G401.6 (cell line): ENCODE data around the gene PIANP.
"Not testable (repeated sequence)": the region's sequence is repeated elsewhere in the genome, so short reads cannot be mapped to it uniquely, and the experiment has no call there.

Experiments used
- FAIRE-seq: peaks from 2 replicates; lab custom pipeline; 2012; peaks lifted over from hg19 to GRCh38; lab: Jason Lieb, UNC

Gene PIANP

GRCh38 chr12:6700646-6701051, at the start of gene PIANP:
PIANP (minus strand) TSS chr12:6700815; CDS start chr12:6698061, 2,754 bp downstream.
- FAIRE-seq, result no peak

GRCh38 chr12:6748761-6749160, 48.1 kb upstream of the PIANP start:
- FAIRE-seq, result no peak

DNA sequence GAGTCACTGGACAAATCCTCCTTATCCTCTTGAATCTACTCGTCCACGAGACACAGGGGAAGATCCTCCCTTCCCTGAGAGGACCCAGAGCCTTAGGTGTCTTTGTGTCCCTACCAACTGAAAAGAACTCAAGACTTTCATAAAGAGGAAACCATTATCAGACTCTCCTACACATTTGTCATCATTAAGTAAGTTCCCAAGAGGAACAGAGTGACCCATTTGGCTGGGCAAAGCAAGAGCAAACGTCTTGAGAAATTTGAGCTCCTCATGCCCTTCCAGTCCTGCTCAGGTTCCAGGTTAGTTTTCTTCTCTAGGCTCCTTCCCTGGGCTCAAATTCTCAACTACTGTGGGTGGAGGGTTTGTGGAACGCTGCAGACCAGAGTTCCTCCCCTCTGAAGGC, 46.6 kb upstream of the PIANP start:
- FAIRE-seq, result no peak

GRCh38 chr12:6745741-6746525, 45.3 kb upstream of the PIANP start:
- FAIRE-seq, result no peak

DNA sequence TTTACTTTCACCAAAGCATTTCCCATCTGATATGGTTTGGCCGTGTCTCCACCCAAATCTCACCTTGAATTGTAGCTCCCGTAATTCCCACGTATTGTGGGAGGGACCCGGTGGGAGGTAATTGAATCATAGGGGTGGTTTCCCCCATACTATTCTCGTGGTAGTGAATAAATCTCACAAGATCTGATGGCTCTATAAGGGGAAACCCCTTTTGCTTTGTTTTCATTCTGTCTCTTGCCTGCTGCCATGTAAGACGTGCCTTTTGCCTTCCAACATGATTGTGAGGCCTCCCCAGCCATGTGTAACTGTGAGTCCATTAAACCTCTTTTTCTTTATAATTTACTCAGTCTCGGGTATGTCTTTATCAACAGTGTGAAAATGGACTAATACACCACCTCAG, 42.7 kb upstream of the PIANP start:
- FAIRE-seq, result not testable (repeated sequence)

DNA sequence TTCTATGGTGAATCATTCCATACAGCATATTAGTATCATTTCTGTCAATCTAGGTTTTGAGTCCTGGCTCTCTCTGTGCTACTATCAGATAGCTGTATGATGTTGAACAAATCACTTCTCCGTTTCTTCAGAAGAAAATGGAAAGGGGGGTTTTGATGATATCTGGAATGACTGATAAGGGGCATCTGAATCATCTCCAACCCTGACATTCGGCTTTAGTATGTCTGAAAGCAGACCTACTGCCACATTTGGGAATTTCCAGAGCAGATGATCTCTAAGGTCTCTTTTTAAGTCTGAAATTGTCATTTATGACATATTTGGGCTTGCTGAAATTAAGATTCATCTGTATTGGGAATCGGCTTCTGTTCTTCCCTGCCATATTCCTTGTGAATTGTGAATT, 42.2 kb upstream of the PIANP start:
- no peak for FAIRE-seq

DNA sequence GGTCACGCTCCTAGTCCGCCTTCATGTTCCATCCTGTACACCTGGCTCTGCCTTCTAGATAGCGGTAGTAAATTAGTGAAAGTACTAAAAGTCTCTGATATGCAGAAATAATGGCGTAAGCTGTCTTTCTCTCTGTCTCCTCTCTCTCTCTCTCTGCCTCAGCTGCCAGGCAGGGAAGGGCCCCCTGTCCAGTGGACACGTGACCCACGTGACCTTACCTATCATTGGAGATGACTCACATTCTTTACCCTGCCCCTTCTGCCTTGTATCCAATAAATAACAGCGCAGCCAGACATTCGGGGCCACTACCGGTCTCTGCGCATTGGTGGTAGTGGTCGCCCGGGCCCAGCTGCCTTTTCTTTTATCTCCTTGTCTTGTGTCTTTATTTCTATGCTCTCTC, 41.5 kb upstream of the PIANP start:
- FAIRE-seq, result not testable (repeated sequence)

DNA sequence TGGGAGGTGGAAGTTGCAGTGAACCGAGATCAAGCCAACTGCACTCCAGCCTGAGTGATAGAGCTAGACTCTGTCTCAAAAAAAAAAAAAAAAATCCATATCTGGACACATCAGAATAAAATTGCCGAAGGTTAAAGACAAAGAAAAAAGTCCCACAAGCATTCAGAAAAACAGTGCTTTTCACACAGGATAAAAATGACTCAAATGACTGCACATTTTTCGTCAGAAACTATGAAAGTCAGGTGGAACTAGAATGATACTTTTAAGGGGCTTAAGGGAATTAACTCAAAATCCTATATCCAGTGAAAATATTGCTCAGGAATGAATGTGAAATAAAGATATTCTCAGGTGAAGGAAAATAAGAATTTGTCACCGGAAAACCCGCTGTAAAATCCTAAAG, 36.1 kb upstream of the PIANP start:
- no peak for FAIRE-seq

- FAIRE-seq, result peak; percentile 90
Measured at GRCh38 chr12:6735448-6736191, 35.0 kb upstream of the PIANP start.

GRCh38 chr12:6734506-6735387, 34.1 kb upstream of the PIANP start:
- FAIRE-seq, result no peak

DNA sequence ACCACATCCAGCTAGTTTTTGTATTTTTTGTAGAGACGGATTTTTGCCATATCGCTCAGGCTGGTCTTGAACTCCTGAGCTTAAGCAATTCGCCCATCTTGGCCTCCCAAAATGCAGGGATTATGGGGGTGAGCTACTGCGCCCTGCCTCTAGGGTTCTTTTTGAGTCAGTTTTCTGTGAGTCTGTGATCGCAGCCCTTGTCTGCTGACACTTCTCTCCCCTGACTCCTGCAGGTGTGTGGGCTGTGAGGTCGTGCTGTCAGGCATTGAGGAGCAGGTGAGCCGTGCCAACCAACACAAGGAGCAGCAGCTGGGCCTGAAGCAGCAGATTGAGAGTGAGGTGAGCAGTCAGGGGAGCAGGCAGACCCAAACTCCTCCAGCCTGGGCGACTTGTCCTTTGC, 29.6 kb upstream of the PIANP start:
- FAIRE-seq, result no peak

DNA sequence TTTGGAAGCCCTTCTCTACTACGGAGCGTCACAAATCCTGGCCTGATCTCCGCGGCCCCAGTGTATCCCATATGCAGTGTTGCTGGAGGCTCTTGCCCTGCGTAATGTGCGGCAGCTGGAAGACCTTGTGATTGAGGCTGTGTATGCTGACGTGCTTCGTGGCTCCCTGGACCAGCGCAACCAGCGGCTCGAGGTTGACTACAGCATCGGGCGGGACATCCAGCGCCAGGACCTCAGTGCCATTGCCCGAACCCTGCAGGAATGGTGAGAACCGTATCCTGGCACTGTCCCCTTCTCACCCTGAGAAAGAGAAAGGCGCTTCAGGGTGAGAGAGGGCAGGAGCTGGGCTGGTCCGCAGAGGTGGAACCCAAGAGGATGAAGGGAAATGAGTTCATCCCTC, 28.6 kb upstream of the PIANP start:
- no peak for FAIRE-seq

GRCh38 chr12:6725350-6725749, 24.7 kb upstream of the PIANP start:
- FAIRE-seq, result no peak

DNA sequence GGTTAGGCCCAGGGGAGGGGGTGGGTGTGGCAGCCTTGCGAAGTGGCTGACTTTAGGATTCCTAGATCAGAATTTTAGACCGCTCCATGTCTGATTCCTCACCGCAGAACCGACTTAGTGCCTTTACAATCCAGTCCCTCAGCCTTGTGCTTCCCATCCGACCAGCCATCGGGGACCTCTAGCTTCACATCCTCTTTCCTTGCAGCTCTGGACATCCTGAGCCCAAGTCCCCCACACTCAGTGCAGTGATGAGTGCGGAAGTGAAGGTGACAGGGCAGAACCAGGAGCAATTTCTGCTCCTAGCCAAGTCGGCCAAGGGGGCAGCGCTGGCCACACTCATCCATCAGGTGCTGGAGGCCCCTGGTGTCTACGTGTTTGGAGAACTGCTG, 23.8 kb upstream of the PIANP start:
- no peak for FAIRE-seq

- FAIRE-seq, result peak; percentile 99
Measured at GRCh38 chr12:6723607-6724408, 23.2 kb upstream of the PIANP start, which contains the start of gene COPS7A. COPS7A (plus strand) TSS chr12:6724046; CDS start chr12:6724657, 611 bp downstream.

GRCh38 chr12:6722863-6723262, 22.2 kb upstream of the PIANP start:
- FAIRE-seq, result no peak

DNA sequence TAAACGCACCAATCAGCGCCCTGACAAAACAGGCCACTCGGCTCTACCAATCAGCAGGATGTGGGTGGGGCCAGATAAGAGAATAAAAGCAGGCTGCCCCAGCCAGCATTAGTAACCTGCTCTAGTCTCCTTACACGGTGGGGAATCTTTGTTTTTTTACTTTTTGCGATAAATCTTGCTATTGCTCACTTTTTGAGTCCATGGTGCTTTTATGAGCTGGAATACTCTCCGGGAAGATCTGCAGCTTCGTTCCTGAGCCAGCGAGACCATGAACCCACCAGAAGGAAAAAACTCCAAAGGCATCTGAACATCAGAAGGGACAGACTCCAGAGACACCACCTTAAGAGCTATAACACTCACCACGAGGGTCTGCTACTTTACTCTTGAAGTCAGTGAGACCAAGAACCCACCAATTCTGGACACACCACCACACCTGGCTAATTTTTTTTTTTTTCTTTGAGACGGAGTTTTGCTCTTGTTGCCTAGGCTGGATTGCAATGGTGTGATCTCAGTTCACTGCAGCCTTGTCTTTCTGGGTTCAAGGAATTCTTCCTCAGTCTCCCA, 16.3 kb upstream of the PIANP start:
- FAIRE-seq, result no peak

GRCh38 chr12:6716031-6716873, 15.6 kb upstream of the PIANP start:
- not testable (repeated sequence) for FAIRE-seq

GRCh38 chr12:6708960-6709394, 8.4 kb upstream of the PIANP start:
- FAIRE-seq, result no peak

DNA sequence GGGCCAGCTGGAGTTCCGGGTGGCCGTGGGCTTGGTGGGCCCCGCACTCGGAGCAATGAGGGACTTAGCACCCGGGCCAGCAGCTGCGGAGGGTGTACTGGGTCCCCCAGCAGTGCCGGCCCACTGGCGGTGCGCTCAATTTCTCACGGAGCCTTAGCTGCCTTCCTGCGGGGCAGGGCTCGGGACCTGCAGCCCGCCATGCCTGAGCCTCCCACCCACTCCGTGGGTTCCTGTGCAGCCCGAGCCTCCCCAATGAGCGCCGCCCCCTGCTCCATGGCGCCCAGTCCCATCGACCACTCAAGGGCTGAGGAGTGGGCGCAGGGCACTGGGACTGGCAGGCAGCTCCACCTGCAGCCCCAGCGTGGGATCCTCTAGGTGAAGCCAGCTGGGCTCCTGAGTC, 7.7 kb upstream of the PIANP start:
- FAIRE-seq, result not testable (repeated sequence)
